ENCODE measurements around the gene SLC18A2. TPM values are rescaled to one million over a fixed set of nuclear protein-coding genes. Genes with fewer than 3 reads are reported as not detected.

SLC18A2 gene
- total and polyA plus RNA-seq, 2 donors (not counting 1 experiment from before 2014, with no cell fraction given), result under 0.01 TPM; not detected in 1

DNA sequence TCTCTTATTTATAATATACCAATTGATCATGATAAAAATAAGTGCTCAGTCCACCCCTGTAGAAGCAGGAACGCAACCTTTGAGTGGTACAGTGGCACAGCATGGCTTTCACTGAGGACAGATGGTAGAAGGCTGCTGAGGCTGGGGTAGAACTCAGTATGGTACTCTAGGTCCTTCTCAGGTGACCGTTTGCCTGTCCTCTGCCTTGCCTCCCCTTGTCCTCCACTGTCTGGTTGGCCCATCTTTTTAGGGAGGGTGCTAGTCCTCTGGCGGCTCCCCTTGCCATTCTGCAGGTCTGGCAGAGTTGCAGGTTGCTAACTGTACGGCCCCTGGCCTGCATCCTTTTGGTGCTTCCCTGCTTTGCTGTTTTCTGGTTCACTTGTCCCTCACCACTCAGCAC lies 27.3 kb downstream of the SLC18A2 start:
- no peak overlapping the region for H3K4me2 ChIP-seq (ENCODE audit: extremely low read depth, insufficient read depth, low read length)
- H3K9ac ChIP-seq (ENCODE audit: insufficient read depth, low read length), result no peak overlapping the region
- no peaks in the 10 kb centered on the region for H3K79me2 ChIP-seq (ENCODE audit: control insufficient read depth, insufficient read depth, low read length)
- TF ChIP-seq, protein P1, sequence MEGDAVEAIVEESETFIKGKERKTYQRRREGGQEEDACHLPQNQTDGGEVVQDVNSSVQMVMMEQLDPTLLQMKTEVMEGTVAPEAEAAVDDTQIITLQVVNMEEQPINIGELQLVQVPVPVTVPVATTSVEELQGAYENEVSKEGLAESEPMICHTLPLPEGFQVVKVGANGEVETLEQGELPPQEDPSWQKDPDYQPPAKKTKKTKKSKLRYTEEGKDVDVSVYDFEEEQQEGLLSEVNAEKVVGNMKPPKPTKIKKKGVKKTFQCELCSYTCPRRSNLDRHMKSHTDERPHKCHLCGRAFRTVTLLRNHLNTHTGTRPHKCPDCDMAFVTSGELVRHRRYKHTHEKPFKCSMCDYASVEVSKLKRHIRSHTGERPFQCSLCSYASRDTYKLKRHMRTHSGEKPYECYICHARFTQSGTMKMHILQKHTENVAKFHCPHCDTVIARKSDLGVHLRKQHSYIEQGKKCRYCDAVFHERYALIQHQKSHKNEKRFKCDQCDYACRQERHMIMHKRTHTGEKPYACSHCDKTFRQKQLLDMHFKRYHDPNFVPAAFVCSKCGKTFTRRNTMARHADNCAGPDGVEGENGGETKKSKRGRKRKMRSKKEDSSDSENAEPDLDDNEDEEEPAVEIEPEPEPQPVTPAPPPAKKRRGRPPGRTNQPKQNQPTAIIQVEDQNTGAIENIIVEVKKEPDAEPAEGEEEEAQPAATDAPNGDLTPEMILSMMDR (conservative IDR thresholded peaks at IDR 0.05 in 1 of 2, IDR thresholded peaks at IDR 0.05 in 1 of 2; ENCODE audit: low read depth in 1 of 2, low read length in 2 of 2), result no peak
- no peak for TF ChIP-seq EZH2 (IDR thresholded peaks at IDR 0.05; ENCODE audit: low read length, missing control alignments)
- no peaks in the 10 kb centered on the region for H3K4me1 ChIP-seq (ENCODE audit: control insufficient read depth, extremely low read depth, insufficient read depth, low read length)
- H3K27ac ChIP-seq (ENCODE audit: insufficient read depth, low read length), result no peak overlapping the region
- H3K27me3 ChIP-seq (ENCODE audit: control insufficient read depth, insufficient read depth, low read length), result no peaks in the 10 kb centered on the region
- no peaks in the 10 kb centered on the region for H4K20me1 ChIP-seq (ENCODE audit: control insufficient read depth, extremely low read depth, insufficient read depth, low read length)
- H2AFZ ChIP-seq (ENCODE audit: low read length), result no peak overlapping the region
- no peak for DNase-seq (ENCODE audit: low read depth in 2 of 2)
- no peaks in the 10 kb centered on the region for H3K36me3 ChIP-seq (ENCODE audit: control insufficient read depth, insufficient read depth, low read length)
- H3K4me3 ChIP-seq (replicated peaks in 1 of 4; ENCODE audit: control extremely low read depth in 1 of 4, insufficient read depth in 1 of 4, low read depth in 3 of 4, low read length in 4 of 4), result no peak overlapping the region
- H3K9me3 ChIP-seq (ENCODE audit: control insufficient read depth, insufficient read depth, low read depth, low read length), result no peaks in the 10 kb centered on the region

DNA sequence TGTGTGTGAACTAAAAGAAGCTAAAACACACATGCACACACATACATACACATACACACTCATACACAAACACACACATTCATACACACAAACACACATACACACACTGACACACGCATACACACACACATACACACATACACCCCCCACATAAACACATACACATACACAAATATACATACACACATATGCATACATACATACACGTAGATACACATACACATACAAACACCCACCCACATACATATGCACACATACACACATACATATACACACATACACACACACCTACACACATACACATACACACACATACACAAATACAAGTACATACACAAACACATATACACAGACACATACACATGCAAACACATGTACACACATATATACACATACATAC lies 28.0 kb downstream of the SLC18A2 start:
- Histone ChIP-seq H3K79me2 (ENCODE audit: control insufficient read depth, insufficient read depth, low read length) (no peaks in the 10 kb centered on the region), H3K27me3 (ENCODE audit: control insufficient read depth, insufficient read depth, low read length) (no peaks in the 10 kb centered on the region), H4K20me1 (ENCODE audit: control insufficient read depth, extremely low read depth, insufficient read depth, low read length) (no peaks in the 10 kb centered on the region), H3K9ac (ENCODE audit: insufficient read depth, low read length) (no peak overlapping the region), H3K27ac (ENCODE audit: insufficient read depth, low read length) (no peak overlapping the region), H3K4me2 (ENCODE audit: extremely low read depth, insufficient read depth, low read length) (no peak overlapping the region), H2AFZ (ENCODE audit: low read length) (no peak overlapping the region), H3K4me3 (replicated peaks in 1 of 4; ENCODE audit: control extremely low read depth in 1 of 4, insufficient read depth in 1 of 4, low read depth in 3 of 4, low read length in 4 of 4) (no peak overlapping the region), H3K4me1 (ENCODE audit: control insufficient read depth, extremely low read depth, insufficient read depth, low read length) (no peaks in the 10 kb centered on the region), H3K9me3 (ENCODE audit: control insufficient read depth, insufficient read depth, low read depth, low read length) (no peaks in the 10 kb centered on the region), H3K36me3 (ENCODE audit: control insufficient read depth, insufficient read depth, low read length) (no peaks in the 10 kb centered on the region)
- TF ChIP-seq, protein P1 (conservative IDR thresholded peaks at IDR 0.05 in 1 of 2, IDR thresholded peaks at IDR 0.05 in 1 of 2; ENCODE audit: low read depth in 1 of 2, low read length in 2 of 2), result no peak
- TF ChIP-seq EZH2 (IDR thresholded peaks at IDR 0.05; ENCODE audit: low read length, missing control alignments), result no peak
- no peak for DNase-seq (ENCODE audit: low read depth in 2 of 2)

DNA sequence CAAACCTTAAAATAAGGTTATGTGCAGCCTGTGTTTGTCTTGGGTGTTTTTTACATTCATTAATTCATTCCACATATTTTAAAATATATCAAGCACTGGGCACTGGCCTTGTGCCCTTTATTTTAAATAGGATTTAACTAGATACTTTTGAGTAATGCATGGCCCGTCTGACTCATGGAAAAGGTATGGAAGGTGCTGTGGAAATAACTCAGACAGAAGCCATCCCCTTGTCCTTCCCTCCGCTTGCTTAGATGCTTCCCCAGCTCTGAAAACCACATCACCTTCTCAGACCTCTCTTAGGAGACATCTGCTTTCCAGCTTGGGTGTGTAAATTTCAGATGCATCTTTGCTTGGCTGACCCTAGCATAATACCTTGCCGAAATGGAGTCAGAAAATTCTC lies 30.5 kb downstream of the SLC18A2 start:
- Histone ChIP-seq H3K27ac (ENCODE audit: insufficient read depth, low read length) (no peak overlapping the region), H2AFZ (ENCODE audit: low read length) (no peak overlapping the region), H3K36me3 (ENCODE audit: control insufficient read depth, insufficient read depth, low read length) (no peaks in the 10 kb centered on the region), H3K9ac (ENCODE audit: insufficient read depth, low read length) (no peak overlapping the region), H3K4me2 (ENCODE audit: extremely low read depth, insufficient read depth, low read length) (no peak overlapping the region), H3K4me1 (ENCODE audit: control insufficient read depth, extremely low read depth, insufficient read depth, low read length) (no peaks in the 10 kb centered on the region), H4K20me1 (ENCODE audit: control insufficient read depth, extremely low read depth, insufficient read depth, low read length) (no peaks in the 10 kb centered on the region), H3K4me3 (replicated peaks in 1 of 4; ENCODE audit: control extremely low read depth in 1 of 4, insufficient read depth in 1 of 4, low read depth in 3 of 4, low read length in 4 of 4) (no peak overlapping the region), H3K27me3 (ENCODE audit: control insufficient read depth, insufficient read depth, low read length) (no peaks in the 10 kb centered on the region), H3K9me3 (ENCODE audit: control insufficient read depth, insufficient read depth, low read depth, low read length) (no peaks in the 10 kb centered on the region), H3K79me2 (ENCODE audit: control insufficient read depth, insufficient read depth, low read length) (no peaks in the 10 kb centered on the region)
- TF ChIP-seq EZH2 (IDR thresholded peaks at IDR 0.05; ENCODE audit: low read length, missing control alignments), result no peak
- TF ChIP-seq, protein P1 (conservative IDR thresholded peaks at IDR 0.05 in 1 of 2, IDR thresholded peaks at IDR 0.05 in 1 of 2; ENCODE audit: low read depth in 1 of 2, low read length in 2 of 2), result no peak
- peak in 1 of 2 donors; percentile 36 for DNase-seq (ENCODE audit: low read depth in 2 of 2)

All from fibroblast of lung (primary cell).